ENCODE data around the gene GORAB.

The GORAB gene

DNA sequence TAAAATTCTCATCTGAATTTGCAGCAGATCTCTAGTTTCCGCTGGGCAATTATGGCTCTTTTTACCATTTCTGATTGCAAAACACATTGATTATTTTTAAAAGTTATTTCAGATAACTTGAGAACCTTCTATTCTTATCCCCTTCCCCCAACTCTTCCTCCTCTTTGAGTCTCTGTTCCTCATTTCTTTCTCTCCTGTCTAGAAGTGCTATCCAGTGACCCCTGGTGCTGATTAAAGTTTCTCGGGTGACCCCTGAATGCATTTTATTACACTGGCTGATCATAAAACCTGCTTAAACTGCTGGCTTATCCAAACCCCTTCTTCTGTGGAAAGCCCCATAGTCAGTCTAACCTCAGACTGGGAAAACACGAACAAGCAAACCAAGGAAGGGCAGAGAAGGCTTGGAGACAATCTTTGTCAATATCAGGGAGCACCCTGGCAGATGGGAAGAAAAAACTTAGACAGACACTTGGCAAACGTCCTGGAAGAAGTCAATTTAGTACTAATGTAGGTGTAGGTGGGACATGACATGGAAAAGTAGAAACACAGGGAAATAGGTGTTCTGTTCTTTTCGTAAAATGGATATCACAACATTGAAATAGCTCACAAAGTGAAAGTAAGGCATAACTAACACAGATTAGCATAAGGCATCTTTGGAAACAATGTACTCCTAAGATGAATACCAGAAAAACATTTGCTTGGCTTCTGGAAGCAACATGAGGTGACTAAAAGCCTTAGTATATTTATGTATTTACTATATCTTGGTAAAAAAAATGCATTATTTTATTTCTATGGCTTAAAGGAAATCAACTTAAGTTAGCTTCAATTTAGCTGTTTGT, 61.4 kb downstream of the GORAB start:
- no peak for DNase-seq

DNA sequence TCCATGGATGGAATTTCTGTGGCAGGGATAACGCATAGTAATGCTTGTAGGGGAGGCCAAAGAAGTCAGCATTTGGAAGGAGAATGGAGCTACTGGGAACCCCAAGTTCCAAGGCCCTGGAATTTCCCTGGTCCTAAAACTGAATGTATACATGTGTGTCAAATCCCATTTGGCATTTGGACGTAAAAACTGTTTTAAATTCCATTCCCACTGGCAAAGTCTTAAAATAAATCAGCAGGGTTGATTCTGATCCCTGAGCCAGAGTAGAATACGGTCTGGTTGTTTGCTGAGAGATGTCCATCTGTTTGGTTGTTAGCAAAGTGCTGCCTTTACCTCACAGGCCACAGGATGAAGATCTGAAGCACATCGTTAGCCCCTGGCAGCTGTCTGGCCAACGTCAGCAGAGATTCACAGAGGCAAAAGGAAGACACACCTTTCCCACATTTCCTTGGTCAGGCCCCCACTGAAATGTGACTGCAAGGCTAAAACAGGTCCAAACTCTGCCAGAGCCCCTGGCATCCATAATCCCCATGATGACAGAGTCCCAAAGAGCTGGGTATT, 62.2 kb downstream of the GORAB start:
- DNase-seq, result peak; percentile 24

DNA sequence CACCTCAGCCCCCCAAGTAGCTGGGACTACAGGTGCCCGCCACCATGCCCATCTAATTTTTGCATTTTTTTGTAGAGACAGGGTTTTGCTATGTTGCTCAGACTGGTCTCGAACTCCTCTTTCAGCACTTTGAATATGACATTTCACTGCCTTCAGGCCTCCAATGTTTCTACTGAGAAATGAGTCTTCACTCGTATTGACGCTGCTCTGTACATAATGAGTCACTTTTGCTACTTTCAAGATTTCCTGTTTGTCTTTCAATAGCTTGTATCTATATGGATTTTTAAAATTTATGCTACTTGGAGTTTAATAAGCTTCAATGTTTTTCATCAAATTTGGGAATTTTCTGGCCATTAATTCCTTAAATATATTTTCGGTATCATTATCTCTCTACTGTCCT, 64.7 kb downstream of the GORAB start:
- DNase-seq, result no peak

DNA sequence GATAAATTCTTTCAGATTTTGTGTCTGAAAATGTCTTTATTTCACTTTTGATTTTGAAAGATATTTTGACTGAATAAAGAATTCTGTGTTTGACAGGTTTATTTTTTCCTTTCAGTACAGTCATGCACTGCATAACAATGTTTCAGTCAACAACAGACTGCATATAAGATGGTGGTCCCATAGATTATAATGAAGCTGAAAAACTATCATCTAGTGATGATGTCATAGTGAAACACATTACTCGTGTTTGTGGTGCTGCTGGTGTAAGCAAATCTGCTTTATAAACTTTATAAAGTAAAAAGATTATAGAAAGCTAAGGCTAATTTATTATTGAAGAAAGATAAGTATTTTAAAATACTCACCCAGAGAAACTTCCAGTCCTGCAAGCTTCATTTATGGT, 66.7 kb downstream of the GORAB start:
- no peak for DNase-seq

DNA sequence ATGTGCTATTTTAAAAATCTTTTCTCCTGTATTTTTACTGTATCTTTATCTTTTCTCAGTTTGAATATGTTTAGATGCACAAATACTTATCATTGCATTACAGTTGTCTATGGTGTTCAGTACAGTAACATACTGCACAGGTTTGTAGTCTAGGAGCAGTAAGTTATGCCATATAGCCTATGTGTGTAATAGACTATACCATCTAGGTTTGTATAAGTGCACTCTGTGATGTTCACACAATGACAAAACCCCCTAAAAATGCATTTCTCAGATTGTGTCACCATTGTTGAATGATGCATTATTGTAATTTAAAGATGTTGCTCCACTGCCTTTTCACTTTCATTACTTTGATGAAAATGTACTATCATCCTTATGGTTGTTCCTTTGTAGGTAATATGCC, 67.1 kb downstream of the GORAB start:
- DNase-seq, result no peak

DNA sequence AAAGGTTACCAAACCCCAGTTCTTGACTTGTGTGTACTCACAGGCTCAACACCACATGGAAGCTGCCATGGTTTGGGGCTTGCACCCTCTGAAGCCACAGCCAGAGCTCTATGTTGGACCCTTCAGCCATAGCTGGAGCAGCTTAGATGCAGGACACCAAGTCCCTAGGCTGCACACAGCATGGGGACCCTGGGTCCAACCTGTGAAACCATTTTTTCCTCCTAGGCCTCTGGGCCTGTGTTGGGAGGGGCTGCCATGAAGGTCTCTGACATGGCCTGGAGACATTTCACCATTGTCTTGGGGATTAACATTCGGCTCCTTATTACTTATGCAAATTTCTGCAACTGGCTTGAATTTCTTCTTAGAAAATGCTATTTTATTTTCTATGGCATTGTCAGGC, 69.9 kb downstream of the GORAB start:
- DNase-seq, result no peak

Data from NCI-H524 treated with DMSO at 0.1 percent for 48 hours (cell line).